Measurements from ENCODE around the gene ADAM8.

GRCh38 chr10:133245439-133246235, 31.0 kb downstream of the ADAM8 start:
- TF ChIP-seq CTCF (IDR thresholded peaks at IDR 0.05) (no peak), EP300 (IDR thresholded peaks at IDR 0.05; ENCODE audit: low read depth) (no peak), POLR2A (IDR thresholded peaks at IDR 0.05) (no peak), POLR2AphosphoS5 (IDR thresholded peaks at IDR 0.05) (no peak)
